Fibroblast of skin of scalp (primary cell): ENCODE data around the gene CBL.

Experiments
- DNase-seq: peaks from one replicate; pipeline ENCODE4 v3.0.0-alpha.2; 2013

The CBL gene

GRCh38 chr11:119350302-119350701 is 144.2 kb downstream of the CBL start:
- no peak for DNase-seq

GRCh38 chr11:119351232-119351631 is 145.1 kb downstream of the CBL start:
- no peak for DNase-seq

GRCh38 chr11:119352857-119353260 is 146.7 kb downstream of the CBL start:
- no peak for DNase-seq

GRCh38 chr11:119355091-119355843 is 149.1 kb downstream of the CBL start:
- DNase-seq = no peak

GRCh38 chr11:119356349-119357031 is 150.4 kb downstream of the CBL start:
- peak; percentile 78 for DNase-seq

- no peak for DNase-seq
Observed at GRCh38 chr11:119357074-119357473, 150.9 kb downstream of the CBL start.
